Skin epidermis (tissue), 12 donors: Measurements from ENCODE around the gene ARHGAP20.

Experiments
- H3K27ac ChIP-seq, 21 experiments: fragments of 200-600 bp; sonication (generic) in 11 of 21; one replicate each; pipeline ENCODE4 v1.5.0; 2020; ENCODE audit warnings: mild to moderate bottlenecking in 3 of 21, inconsistent platforms in 2 of 21, moderate library complexity in 2 of 21
- H3K4me3 ChIP-seq, 7 experiments: fragments of 200-600 bp; sonication (generic) in 2 of 7; one replicate each; pipeline ENCODE4 v1.5.0; 2020; ENCODE audit warnings: inconsistent platforms in 2 of 7, mild to moderate bottlenecking in 2 of 7, moderate library complexity in 1 of 7

Gene ARHGAP20

GRCh38 chr11:110720431-110721275, 8.4 kb upstream of the ARHGAP20 start:
- H3K27ac ChIP-seq = no peak overlapping the region

GRCh38 chr11:110716361-110716760, 4.1 kb upstream of the ARHGAP20 start:
- H3K4me3 ChIP-seq = no peak overlapping the region
- no peak overlapping the region for H3K27ac ChIP-seq

More at GRCh38 chr11:110720431-110721275, 8.4 kb upstream of the ARHGAP20 start:
- H3K4me3 ChIP-seq = no peak overlapping the region

DNA sequence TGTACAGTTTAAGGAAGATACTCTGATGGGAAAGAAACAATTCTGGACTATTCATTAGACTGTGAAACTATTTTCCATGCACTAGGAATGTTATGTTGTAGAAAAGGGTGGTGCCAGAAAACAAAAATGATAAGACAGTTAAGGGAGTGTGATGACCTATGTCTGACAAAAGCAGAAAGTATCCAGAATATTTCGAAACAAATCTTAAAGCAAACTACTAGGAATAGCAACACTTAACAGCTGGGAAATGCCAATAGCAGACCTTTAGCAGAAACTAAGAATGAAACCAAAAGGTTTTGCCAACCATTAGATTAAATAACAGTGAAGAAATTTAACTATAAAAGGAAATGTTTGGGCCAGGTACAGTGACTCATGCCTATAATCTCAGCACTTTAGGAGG, 3.3 kb upstream of the ARHGAP20 start:
- no peak overlapping the region for H3K27ac ChIP-seq
- no peak overlapping the region for H3K4me3 ChIP-seq

GRCh38 chr11:110713449-110713776, 1.2 kb upstream of the ARHGAP20 start:
- peak overlapping the region in 1 of 7 experiments; percentile 61 for H3K4me3 ChIP-seq
- H3K27ac ChIP-seq = no peak overlapping the region

GRCh38 chr11:110712659-110713448, 617 bp upstream of the ARHGAP20 start:
- H3K4me3 ChIP-seq = peak overlapping the region; percentile 29 to 61 (median 47)
- H3K27ac ChIP-seq = peak overlapping the region in 6 of 21 experiments; percentile 1 to 79 (median 27)

DNA sequence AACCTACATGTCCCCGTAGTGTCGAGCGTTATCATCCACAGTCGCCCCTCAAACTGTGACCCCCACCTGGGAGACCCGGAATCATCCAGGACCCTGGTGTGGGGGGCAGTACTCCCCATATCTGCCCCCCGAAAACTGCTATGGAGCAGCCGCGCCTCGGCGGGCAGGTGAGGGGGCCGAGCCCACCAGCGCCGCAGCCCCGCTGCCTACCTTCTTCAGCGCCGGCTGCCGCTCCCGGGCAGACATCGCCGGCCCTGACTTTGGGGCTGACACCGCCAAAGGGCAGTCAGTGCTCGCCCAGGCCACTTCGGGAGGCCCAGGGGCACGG, 825 bp downstream of the ARHGAP20 start:
- H3K4me3 ChIP-seq = peak overlapping the region; percentile 43 to 61 (median 47)

GRCh38 chr11:110710628-110711381, 1.4 kb downstream of the ARHGAP20 start:
- Histone ChIP-seq H3K4me3 (peak overlapping the region; percentile 43 to 61 (median 47)), H3K27ac (peak overlapping the region in 6 of 21 experiments; percentile 27 to 79 (median 66))

More for the DNA sequence above, 825 bp downstream of the ARHGAP20 start:
- peak overlapping the region in 11 of 21 experiments; percentile 11 to 79 (median 52) for H3K27ac ChIP-seq

DNA sequence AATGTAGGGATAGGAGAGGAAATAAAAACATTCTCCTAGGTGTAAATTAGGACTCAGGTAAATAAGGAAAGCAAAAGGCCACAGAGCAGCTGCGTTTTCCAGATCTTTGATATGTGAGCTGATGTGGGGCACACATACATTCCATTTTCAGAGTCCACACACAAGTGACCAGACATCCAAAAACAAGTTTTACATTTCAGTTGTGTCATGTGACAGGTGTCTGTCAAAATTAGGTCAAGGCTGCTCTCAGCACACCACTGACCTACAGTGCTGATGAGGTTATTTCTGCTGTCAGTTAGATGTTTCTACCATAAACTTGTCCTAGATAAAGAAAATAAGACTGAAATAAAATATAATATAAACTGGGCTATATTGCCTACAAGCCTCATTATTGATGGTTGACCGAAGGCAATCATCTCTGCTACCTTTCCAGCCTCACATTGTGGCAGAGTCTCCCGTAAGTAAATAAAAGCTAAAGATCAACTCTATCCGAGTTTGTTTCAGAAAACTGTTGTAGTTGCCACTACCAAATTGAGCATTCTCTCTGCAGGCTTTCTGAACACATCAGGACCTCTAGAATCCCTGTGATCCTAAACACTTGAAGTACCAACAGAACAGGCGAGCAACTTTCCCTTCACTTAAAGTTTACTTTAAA, 7.9 kb downstream of the ARHGAP20 start:
- Histone ChIP-seq H3K4me3 (no peak overlapping the region), H3K27ac (no peak overlapping the region)

DNA sequence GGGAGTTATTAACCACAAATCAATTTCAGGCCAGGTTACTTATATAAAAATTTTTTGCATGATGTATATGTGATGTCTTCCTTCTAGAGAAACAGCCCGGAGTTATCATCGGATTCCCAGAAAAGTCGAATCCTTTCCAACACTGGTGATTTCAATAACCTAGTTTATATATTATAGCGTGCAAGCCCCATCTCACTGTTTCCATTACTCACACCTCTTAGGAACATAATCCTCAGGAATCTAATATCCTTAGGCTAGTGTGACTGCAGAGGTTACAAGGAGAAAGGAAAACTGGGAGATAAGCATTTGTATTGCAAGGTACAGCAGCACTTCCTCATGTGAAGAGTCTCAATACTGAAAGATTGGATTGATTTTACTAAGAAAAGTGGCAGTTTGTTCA, 20.3 kb downstream of the ARHGAP20 start:
- H3K27ac ChIP-seq = no peak overlapping the region
- H3K4me3 ChIP-seq = no peak overlapping the region

DNA sequence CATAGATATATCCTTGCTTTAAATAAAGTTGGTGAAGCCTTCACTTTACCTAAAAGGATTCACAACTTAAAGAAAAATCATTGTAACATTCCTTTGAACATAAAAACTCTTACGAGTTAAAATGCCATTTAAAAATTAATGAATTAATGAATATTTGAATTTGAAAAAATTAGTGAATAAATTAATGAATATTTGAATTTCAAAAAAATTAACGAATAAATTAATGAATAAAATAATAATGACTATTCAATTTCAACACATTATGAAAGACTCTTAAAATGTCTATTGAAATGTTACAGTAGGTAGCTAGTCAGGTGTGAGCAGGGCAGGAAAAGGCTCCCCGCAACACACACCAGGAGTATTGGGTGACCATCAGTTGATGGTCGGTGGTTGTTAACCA, 22.9 kb downstream of the ARHGAP20 start:
- Histone ChIP-seq H3K27ac (no peak overlapping the region), H3K4me3 (no peak overlapping the region)

- no peak overlapping the region for H3K27ac ChIP-seq
- H3K4me3 ChIP-seq = no peak overlapping the region
Measured at GRCh38 chr11:110679323-110679975, 32.8 kb downstream of the ARHGAP20 start.

DNA sequence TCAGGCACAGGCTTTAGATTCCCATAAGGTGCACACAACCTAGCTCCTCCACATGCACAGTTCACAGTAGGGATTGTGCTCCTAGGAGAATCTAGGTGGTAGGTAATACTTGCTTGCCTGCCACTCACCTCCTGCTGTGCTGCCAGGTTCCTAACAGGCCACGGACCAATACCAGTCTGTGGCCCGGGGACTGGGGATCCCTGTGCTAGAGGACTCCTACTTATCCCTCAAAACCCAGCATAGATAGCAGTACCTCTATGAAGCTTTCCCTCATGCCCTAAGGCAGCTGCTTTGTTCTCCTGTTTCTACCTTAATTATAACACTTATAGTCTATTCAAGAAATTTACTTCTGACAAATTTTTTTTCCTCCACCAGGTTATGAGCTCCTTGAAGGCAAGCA, 36.7 kb downstream of the ARHGAP20 start:
- no peak overlapping the region for H3K27ac ChIP-seq
- no peak overlapping the region for H3K4me3 ChIP-seq

GRCh38 chr11:110665689-110666465, 46.4 kb downstream of the ARHGAP20 start:
- H3K4me3 ChIP-seq = no peak overlapping the region

DNA sequence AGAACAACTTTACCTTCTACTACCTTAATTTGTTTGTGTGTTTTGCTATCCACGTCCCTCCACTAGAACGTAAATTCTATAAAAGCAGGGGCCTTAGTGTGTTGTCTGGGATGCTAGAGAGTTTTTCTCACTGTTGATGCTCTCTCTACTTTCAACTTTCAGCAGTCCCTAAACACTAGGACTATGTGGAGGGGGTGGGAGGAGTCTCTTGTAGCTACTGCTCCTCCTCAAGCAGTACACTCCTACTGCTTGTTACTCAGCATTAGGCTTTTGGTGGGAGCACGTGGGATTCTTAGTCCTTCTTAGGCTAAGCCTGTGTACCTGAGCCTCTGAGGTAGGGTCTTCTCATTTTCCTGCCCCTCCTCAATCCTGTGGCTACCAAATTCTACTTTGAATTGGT, 56.3 kb downstream of the ARHGAP20 start:
- Histone ChIP-seq H3K27ac (no peak overlapping the region), H3K4me3 (no peak overlapping the region)

More at GRCh38 chr11:110665689-110666465, 46.4 kb downstream of the ARHGAP20 start:
- H3K27ac ChIP-seq = no peak overlapping the region

GRCh38 chr11:110654456-110654855, 57.8 kb downstream of the ARHGAP20 start:
- Histone ChIP-seq H3K4me3 (no peak overlapping the region), H3K27ac (no peak overlapping the region)

DNA sequence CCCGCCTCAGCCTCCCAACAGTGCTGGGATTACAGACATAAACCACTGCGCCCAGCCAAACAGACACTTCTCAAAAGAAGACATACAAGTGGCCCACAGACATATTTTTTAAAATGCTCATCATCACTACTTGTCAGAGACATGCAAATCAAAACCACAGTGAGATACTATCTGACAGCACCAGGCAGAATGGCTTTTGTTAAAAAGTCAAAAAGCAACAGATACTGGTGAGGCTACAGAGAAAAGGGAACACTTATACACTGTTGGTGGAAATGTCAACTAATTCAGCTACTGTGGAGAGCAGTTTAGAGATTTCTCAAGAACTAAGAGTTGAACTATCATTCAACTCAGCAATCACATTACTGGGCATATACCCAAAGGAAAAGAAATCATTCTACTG, 67.0 kb downstream of the ARHGAP20 start:
- no peak overlapping the region for H3K27ac ChIP-seq
- no peak overlapping the region for H3K4me3 ChIP-seq

DNA sequence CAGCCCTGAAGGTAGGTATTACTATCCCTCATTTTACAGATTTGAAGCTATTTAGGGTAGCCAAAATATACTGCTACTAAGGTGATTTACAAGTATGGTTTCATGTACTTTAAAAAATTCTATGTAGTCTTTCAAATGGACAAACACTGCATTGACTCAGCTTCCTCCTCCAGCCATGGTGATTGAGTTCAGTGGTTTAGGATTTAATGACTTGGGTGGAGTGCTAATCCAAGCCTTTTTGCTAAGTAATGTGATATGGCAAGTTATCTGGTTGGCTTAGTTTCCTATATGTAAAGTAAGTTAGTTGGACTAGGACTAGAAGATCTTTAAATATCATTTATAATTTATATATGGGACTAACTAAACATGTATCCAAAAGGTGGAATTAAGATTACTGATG, 77.9 kb downstream of the ARHGAP20 start:
- Histone ChIP-seq H3K4me3 (no peak overlapping the region), H3K27ac (no peak overlapping the region)

DNA sequence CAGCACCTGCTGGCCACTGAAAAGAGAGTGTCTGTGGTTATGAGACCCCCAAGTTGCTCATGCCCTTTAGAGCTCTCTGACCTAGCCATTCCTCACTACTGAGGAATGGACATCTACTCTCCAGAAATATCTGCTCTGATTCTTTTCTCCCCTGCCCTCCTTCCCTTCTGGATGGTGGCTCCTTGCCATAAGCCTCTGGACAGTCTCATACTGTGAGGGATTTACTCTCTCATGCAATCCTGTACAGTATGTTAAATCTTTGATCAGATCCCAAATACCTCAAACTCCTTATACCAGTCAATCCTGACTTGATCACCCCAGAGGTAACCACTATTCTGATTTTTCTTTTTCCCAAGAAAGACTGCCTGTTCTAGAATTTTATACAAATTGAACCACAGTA, 80.7 kb downstream of the ARHGAP20 start:
- Histone ChIP-seq H3K4me3 (no peak overlapping the region), H3K27ac (no peak overlapping the region)

GRCh38 chr11:110629594-110629993, 82.6 kb downstream of the ARHGAP20 start:
- H3K27ac ChIP-seq = no peak overlapping the region

More at GRCh38 chr11:110629594-110629993, 82.6 kb downstream of the ARHGAP20 start:
- no peak overlapping the region for H3K4me3 ChIP-seq
